Transverse colon (tissue), 4 donors: ENCODE measurements around the gene SCG5.

Experiments used
- CTCF ChIP-seq, 5 experiments: fragments of 200-600 bp in 3 of 5; fragments of 450-650 bp in 2 of 5; sonication (generic) in 3 of 5; IDR thresholded peaks; 1 replicate in 2 of 5; 2 replicates in 3 of 5; pipeline ENCODE4 v1.5.1; 2016 to 2017; ENCODE audit warnings: antibody characterized with exemption in 5 of 5, inconsistent platforms in 3 of 5, mild to moderate bottlenecking in 2 of 5, moderate library complexity in 1 of 5
- POLR2AphosphoS5 ChIP-seq, 3 donors: sonication (generic); formaldehyde crosslinking; IDR thresholded peaks; one replicate each; pipeline ENCODE4 v1.6.1; 2016; ENCODE audit warnings: antibody characterized with exemption in 3 of 3

- no peak for TF ChIP-seq CTCF (IDR thresholded peaks at IDR 0.05)
- TF ChIP-seq POLR2AphosphoS5 (IDR thresholded peaks at IDR 0.05): no peak
Measured at GRCh38 chr15:32738666-32739065, 97.2 kb downstream of the SCG5 start.
